H1 (cell line): ENCODE data around the gene GLI1.

Experiments used
- EGR1 ChIP-seq: IDR thresholded peaks from 2 replicates; pipeline ENCODE4 v1.6.1; 2011; ENCODE audit warnings: low read depth, low read length, borderline replicate concordance
- EP300 ChIP-seq, 2 experiments: IDR thresholded peaks; 1 replicate in 1 of 2; 2 replicates in 1 of 2; pipeline ENCODE4 v1.6.1; 2011 to 2012; ENCODE audit warnings: low read depth in 2 of 2, low read length in 2 of 2, mild to moderate bottlenecking in 2 of 2, borderline replicate concordance in 1 of 2, inconsistent platforms in 1 of 2, moderate library complexity in 1 of 2
- EZH2 ChIP-seq: fragments of 200-600 bp; sonication (generic); IDR thresholded peaks from 2 replicates; pipeline ENCODE4 v1.7.1; 2012; ENCODE audit warnings: low read depth, mild to moderate bottlenecking, moderate library complexity, low read length, inconsistent platforms; ENCODE audit not compliant: severe bottlenecking
- GABPA ChIP-seq: IDR thresholded peaks from 2 replicates; pipeline ENCODE4 v1.6.1; 2011; ENCODE audit warnings: mild to moderate bottlenecking, low read length, moderate library complexity, borderline replicate concordance; ENCODE audit not compliant: insufficient read depth
- POLR2A ChIP-seq, 2 experiments: IDR thresholded peaks; 1 replicate in 1 of 2; 2 replicates in 1 of 2; pipeline ENCODE4 v1.6.1; 2011; ENCODE audit warnings: low read depth in 2 of 2, low read length in 2 of 2, mild to moderate bottlenecking in 2 of 2; ENCODE audit errors: control extremely low read depth in 1 of 2
- POLR2AphosphoS5 ChIP-seq: IDR thresholded peaks from 2 replicates; pipeline ENCODE4 v1.6.1; 2011; ENCODE audit warnings: low read depth, low read length
- RAD21 ChIP-seq, 2 experiments: IDR thresholded peaks in 1 of 2; conservative IDR thresholded peaks in 1 of 2; 2 replicates each; pipeline ENCODE4 v1.6.1; 2011; ENCODE audit warnings: low read depth in 2 of 2, low read length in 2 of 2, improper control_type of control experiment in 1 of 2, inconsistent platforms in 1 of 2, mild to moderate bottlenecking in 1 of 2, moderate library complexity in 1 of 2
- RNF2 ChIP-seq: fragments of 200-900, 300-1000 bp; sonication (generic); IDR thresholded peaks from 2 replicates; pipeline ENCODE4 v1.7.1; 2016; ENCODE audit warnings: borderline replicate concordance, low read depth, mild to moderate bottlenecking, antibody characterized with exemption, low read length; ENCODE audit not compliant: poor library complexity, severe bottlenecking; ENCODE audit errors: missing control alignments
- SP1 ChIP-seq: IDR thresholded peaks from 2 replicates; pipeline ENCODE4 v1.6.1; 2011; ENCODE audit warnings: low read depth, low read length
- TBP ChIP-seq: IDR thresholded peaks from 2 replicates; pipeline ENCODE4 v1.6.1; 2011; ENCODE audit warnings: low read depth, low read length, improper control_type of control experiment
- YY1 ChIP-seq: IDR thresholded peaks from 2 replicates; pipeline ENCODE4 v1.6.1; 2011; ENCODE audit warnings: low read depth, mild to moderate bottlenecking, low read length
- TF ChIP-seq, protein P1 (sequence below), 3 experiments: IDR thresholded peaks; 1 replicate in 2 of 3; 2 replicates in 1 of 3; pipeline versions ENCODE4 v1.5.1 to v1.6.1; 2011; ENCODE audit warnings: low read length in 3 of 3, mild to moderate bottlenecking in 3 of 3, inconsistent platforms in 2 of 3, low read depth in 1 of 3, moderate library complexity in 1 of 3; ENCODE audit not compliant: insufficient read depth in 1 of 3; ENCODE audit errors: control extremely low read depth in 1 of 3
- TF ChIP-seq, protein P2 (sequence below): IDR thresholded peaks from 2 replicates; pipeline ENCODE4 v1.6.1; 2011; ENCODE audit warnings: low read length, improper control_type of control experiment

DNA sequence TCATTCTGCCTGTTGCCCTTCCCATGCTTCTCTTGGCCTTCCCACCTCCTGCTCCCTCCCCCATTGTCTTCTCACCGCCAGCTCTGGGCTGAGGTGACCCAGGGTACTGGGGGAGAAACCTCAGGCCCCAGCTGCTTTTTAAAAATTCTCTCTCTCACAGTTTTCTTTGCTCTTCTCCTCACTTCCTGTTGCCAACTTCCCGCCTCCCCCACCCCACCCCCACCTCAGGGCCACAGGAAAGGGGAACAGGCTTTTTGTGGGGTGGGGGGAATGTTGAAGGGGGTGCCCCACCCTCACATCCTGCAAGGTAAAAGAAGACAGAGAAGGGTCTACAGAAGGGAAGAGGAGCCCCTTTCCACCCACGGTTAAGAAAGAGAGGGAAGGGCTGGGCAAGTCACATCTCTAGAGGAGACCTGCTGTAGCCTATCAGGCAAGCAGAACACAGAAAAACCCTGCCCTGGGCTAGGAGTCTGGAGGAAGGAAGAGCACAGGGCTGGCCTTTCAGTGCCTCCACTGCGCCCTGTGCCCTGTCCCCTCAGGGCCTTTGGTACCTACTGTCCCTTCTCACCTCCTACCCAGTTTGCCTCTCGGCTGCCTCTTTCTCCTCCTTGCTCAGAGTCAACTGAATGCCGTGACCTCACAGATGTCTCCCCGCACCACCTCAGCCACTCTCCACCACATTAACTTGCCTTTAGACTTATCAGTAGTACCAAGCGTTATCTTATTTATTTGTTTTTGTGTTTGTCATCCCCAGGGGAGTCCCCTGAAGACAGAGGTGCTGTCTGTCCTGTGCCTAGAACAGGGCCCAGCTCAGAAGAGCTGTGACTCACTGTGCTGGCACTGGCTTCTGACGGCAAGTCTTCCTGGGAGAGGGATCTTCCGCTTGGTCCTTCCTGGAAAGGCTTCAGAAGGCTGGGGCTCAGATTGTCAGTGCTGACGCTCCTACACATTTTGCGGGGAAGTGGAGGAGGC, 18.4 kb downstream of the GLI1 start:
- TF ChIP-seq EZH2 (no peak), EP300 (IDR thresholded peaks at IDR 0.05; ENCODE audit: borderline replicate concordance in 1 of 2, low read depth in 2 of 2, low read length in 2 of 2) (no peak), RAD21 (IDR thresholded peaks at IDR 0.05 in 1 of 2, conservative IDR thresholded peaks at IDR 0.05 in 1 of 2; ENCODE audit: low read depth in 2 of 2, low read length in 2 of 2) (no peak), POLR2A (IDR thresholded peaks at IDR 0.05; ENCODE audit: control extremely low read depth in 1 of 2, low read depth in 2 of 2, low read length in 2 of 2) (no peak), YY1 (no peak), TBP (no peak), RNF2 (no peak), GABPA (no peak), POLR2AphosphoS5 (no peak), EGR1 (no peak), SP1 (no peak)
- TF ChIP-seq, protein P1, sequence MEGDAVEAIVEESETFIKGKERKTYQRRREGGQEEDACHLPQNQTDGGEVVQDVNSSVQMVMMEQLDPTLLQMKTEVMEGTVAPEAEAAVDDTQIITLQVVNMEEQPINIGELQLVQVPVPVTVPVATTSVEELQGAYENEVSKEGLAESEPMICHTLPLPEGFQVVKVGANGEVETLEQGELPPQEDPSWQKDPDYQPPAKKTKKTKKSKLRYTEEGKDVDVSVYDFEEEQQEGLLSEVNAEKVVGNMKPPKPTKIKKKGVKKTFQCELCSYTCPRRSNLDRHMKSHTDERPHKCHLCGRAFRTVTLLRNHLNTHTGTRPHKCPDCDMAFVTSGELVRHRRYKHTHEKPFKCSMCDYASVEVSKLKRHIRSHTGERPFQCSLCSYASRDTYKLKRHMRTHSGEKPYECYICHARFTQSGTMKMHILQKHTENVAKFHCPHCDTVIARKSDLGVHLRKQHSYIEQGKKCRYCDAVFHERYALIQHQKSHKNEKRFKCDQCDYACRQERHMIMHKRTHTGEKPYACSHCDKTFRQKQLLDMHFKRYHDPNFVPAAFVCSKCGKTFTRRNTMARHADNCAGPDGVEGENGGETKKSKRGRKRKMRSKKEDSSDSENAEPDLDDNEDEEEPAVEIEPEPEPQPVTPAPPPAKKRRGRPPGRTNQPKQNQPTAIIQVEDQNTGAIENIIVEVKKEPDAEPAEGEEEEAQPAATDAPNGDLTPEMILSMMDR (IDR thresholded peaks at IDR 0.05; ENCODE audit: control extremely low read depth in 1 of 3, insufficient read depth in 1 of 3, low read depth in 1 of 3, low read length in 3 of 3), result no peak
- TF ChIP-seq, protein P2, sequence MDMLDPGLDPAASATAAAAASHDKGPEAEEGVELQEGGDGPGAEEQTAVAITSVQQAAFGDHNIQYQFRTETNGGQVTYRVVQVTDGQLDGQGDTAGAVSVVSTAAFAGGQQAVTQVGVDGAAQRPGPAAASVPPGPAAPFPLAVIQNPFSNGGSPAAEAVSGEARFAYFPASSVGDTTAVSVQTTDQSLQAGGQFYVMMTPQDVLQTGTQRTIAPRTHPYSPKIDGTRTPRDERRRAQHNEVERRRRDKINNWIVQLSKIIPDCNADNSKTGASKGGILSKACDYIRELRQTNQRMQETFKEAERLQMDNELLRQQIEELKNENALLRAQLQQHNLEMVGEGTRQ, result no peak
